ENCODE measurements around the gene FBXO48. TPM values are rescaled to one million over a fixed set of nuclear protein-coding genes. Genes with fewer than 3 reads are reported as not detected.

FBXO48 gene
- total and polyA plus RNA-seq, 2 donors (not counting 1 experiment from before 2014, with no cell fraction given), result 0.33 to 0.65 TPM

GRCh38 chr2:68514316-68514929, 47.3 kb upstream of the FBXO48 start:
- TF ChIP-seq CTCF (conservative IDR thresholded peaks at IDR 0.05 in 1 of 2, IDR thresholded peaks at IDR 0.05 in 1 of 2; ENCODE audit: low read depth in 1 of 2, low read length in 2 of 2) (no peak), EZH2 (IDR thresholded peaks at IDR 0.05; ENCODE audit: low read length, missing control alignments) (no peak)
- Histone ChIP-seq H2AFZ (ENCODE audit: low read length) (no peak overlapping the region), H3K27ac (ENCODE audit: insufficient read depth, low read length) (no peak overlapping the region), H3K79me2 (ENCODE audit: control insufficient read depth, insufficient read depth, low read length) (no peaks in the 10 kb centered on the region), H3K36me3 (ENCODE audit: control insufficient read depth, insufficient read depth, low read length) (no peaks in the 10 kb centered on the region), H3K9ac (ENCODE audit: insufficient read depth, low read length) (no peak overlapping the region), H3K4me1 (ENCODE audit: control insufficient read depth, extremely low read depth, insufficient read depth, low read length) (no peaks in the 10 kb centered on the region), H3K4me3 (replicated peaks in 1 of 4; ENCODE audit: control extremely low read depth in 1 of 4, insufficient read depth in 1 of 4, low read depth in 3 of 4, low read length in 4 of 4) (no peak overlapping the region), H3K27me3 (ENCODE audit: control insufficient read depth, insufficient read depth, low read length) (no peaks in the 10 kb centered on the region), H4K20me1 (ENCODE audit: control insufficient read depth, extremely low read depth, insufficient read depth, low read length) (no peaks in the 10 kb centered on the region), H3K4me2 (ENCODE audit: extremely low read depth, insufficient read depth, low read length) (no peak overlapping the region), H3K9me3 (ENCODE audit: control insufficient read depth, insufficient read depth, low read depth, low read length) (no peaks in the 10 kb centered on the region)
- no peak for DNase-seq (ENCODE audit: low read depth in 2 of 2)

GRCh38 chr2:68512966-68513365, 45.9 kb upstream of the FBXO48 start:
- Histone ChIP-seq H2AFZ (ENCODE audit: low read length) (no peak overlapping the region), H3K4me1 (ENCODE audit: control insufficient read depth, extremely low read depth, insufficient read depth, low read length) (no peaks in the 10 kb centered on the region), H3K27me3 (ENCODE audit: control insufficient read depth, insufficient read depth, low read length) (no peaks in the 10 kb centered on the region), H3K9me3 (ENCODE audit: control insufficient read depth, insufficient read depth, low read depth, low read length) (no peaks in the 10 kb centered on the region), H3K9ac (ENCODE audit: insufficient read depth, low read length) (no peak overlapping the region), H3K36me3 (ENCODE audit: control insufficient read depth, insufficient read depth, low read length) (no peaks in the 10 kb centered on the region), H3K4me2 (ENCODE audit: extremely low read depth, insufficient read depth, low read length) (no peak overlapping the region), H3K79me2 (ENCODE audit: control insufficient read depth, insufficient read depth, low read length) (no peaks in the 10 kb centered on the region), H4K20me1 (ENCODE audit: control insufficient read depth, extremely low read depth, insufficient read depth, low read length) (no peaks in the 10 kb centered on the region), H3K27ac (ENCODE audit: insufficient read depth, low read length) (no peak overlapping the region), H3K4me3 (replicated peaks in 1 of 4; ENCODE audit: control extremely low read depth in 1 of 4, insufficient read depth in 1 of 4, low read depth in 3 of 4, low read length in 4 of 4) (no peak overlapping the region)
- DNase-seq (ENCODE audit: low read depth in 2 of 2), result no peak
- TF ChIP-seq CTCF (conservative IDR thresholded peaks at IDR 0.05 in 1 of 2, IDR thresholded peaks at IDR 0.05 in 1 of 2; ENCODE audit: low read depth in 1 of 2, low read length in 2 of 2), result no peak

- Histone ChIP-seq H4K20me1 (ENCODE audit: control insufficient read depth, extremely low read depth, insufficient read depth, low read length) (no peaks in the 10 kb centered on the region), H3K79me2 (ENCODE audit: control insufficient read depth, insufficient read depth, low read length) (no peaks in the 10 kb centered on the region), H3K36me3 (ENCODE audit: control insufficient read depth, insufficient read depth, low read length) (no peaks in the 10 kb centered on the region), H3K27ac (ENCODE audit: insufficient read depth, low read length) (no peak overlapping the region), H2AFZ (ENCODE audit: low read length) (no peak overlapping the region), H3K9me3 (ENCODE audit: control insufficient read depth, insufficient read depth, low read depth, low read length) (no peaks in the 10 kb centered on the region), H3K4me1 (ENCODE audit: control insufficient read depth, extremely low read depth, insufficient read depth, low read length) (no peaks in the 10 kb centered on the region), H3K4me2 (ENCODE audit: extremely low read depth, insufficient read depth, low read length) (no peak overlapping the region), H3K27me3 (ENCODE audit: control insufficient read depth, insufficient read depth, low read length) (no peaks in the 10 kb centered on the region), H3K4me3 (replicated peaks in 1 of 4; ENCODE audit: control extremely low read depth in 1 of 4, insufficient read depth in 1 of 4, low read depth in 3 of 4, low read length in 4 of 4) (no peak overlapping the region), H3K9ac (ENCODE audit: insufficient read depth, low read length) (no peak overlapping the region)
- DNase-seq (ENCODE audit: low read depth in 2 of 2), result no peak
- TF ChIP-seq CTCF (conservative IDR thresholded peaks at IDR 0.05 in 1 of 2, IDR thresholded peaks at IDR 0.05 in 1 of 2; ENCODE audit: low read depth in 1 of 2, low read length in 2 of 2) (no peak), EZH2 (IDR thresholded peaks at IDR 0.05; ENCODE audit: low read length, missing control alignments) (no peak)
Observed at GRCh38 chr2:68512326-68512725, 45.2 kb upstream of the FBXO48 start.

Data from fibroblast of lung (primary cell).